Stimulated activated CD4-positive, alpha-beta T cell treated with anti-CD3 and anti-CD28 coated beads, TNF-alpha, amount 100 ng/mL, for 4 hours (primary cell): ENCODE measurements around the gene BCAS1.
"Not testable (repeated sequence)": the region's sequence is repeated elsewhere in the genome, so short reads cannot be mapped to it uniquely, and the experiment has no call there.

Experiments
- DNase-seq, 3 experiments: peaks; one replicate each; pipeline ENCODE4 v3.0.0-alpha.2; 2020; ENCODE audit warnings: low read depth in 3 of 3

Gene BCAS1

DNA sequence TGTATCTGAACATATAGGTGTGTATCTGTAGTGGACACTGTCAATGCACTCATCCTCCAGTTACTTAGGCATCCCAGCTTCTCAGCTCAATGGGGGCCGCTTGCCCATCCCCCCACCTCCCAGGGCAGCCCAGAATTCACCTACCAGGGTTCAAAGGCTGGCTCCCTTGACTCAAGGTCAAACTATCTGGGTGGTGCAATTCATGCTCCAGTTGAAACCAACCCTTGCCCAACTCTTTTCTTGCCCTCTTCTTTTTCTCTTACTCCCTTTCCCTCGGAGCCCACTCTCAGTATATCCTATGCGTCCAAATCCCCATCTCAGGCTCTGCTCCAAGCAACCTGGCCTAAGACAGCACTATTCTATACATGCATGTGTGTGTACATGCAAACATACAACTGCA is 127.4 kb downstream of the BCAS1 start:
- no peak for DNase-seq

GRCh38 chr20:53942472-53942816 is 128.0 kb downstream of the BCAS1 start:
- no peak for DNase-seq

DNA sequence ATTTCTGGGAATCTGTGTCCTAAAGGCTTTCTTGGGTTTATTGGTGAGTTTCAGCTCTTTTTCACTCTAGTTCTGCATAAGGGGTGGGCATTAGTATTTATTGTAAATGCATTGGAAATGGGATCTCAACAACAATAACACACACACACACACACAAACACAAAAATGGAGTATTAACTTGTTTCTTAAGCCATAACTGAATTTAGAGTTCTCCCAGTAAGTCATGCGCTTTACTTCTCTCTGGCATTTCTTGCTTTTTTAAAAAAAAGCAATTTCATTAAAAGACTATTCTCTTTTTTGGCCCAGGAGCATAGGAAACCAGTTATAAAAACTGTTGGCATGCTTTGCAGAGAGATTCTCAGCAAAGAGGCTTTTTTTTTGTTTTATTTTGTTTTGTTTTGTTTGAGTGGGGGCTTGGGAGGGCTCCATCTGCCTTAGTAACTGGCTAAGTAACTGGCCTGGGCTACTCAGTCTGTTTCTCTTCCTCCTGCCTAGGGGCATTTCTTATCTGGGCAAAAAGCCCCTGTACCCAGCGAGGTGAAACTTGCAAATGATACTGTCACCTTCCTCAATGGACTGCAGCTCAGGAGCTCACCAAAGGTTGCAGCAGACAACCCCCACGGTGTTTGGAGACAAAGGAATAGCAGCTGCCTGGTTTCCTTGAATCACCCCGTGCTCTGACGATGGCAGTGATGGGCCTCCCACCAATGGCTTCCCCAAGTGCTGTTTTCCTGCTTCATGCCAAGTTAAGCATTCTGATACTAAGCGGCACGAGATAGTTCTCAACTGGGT is 128.5 kb downstream of the BCAS1 start:
- no peak for DNase-seq

- no peak for DNase-seq
These were observed 129.4 kb downstream of the BCAS1 start for GRCh38 chr20:53940907-53941545.

GRCh38 chr20:53940360-53940702 is 130.1 kb downstream of the BCAS1 start:
- no peak for DNase-seq

DNA sequence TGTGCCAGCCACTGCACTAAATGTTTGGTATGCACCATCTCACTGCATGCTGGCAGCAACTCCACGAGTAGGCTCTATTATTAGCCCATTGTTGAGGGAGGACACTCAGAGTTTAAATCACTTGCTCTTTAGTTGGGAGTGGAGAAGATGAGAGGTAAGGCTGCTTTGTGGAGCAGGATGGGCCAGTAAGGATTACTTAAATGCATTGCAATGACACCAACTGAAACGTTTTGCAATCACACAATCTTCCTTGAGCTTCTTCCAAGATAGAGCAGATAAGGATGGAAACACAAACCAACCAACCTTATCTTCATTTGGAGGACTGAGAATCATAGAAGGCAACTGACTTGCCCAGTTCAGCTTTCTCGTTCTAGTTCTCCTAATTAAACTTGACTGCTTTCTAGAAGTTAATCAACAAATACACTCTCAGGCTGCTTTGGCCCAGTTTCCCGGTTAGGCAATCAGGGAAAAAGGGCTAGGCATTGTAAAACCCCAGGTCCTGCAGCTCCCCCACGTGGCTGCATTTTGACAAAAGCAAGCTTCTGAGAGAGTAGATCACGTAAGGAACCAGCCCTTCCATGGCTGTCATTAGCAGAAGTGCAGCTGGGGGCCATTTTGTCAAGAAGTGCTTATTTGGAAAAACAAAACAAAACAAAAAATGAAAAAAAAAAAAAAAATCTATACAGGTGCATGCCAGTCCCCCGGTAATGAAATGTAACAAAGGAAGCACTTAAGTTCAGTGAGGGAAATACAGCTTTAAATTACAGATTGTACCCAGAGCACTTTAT is 130.6 kb downstream of the BCAS1 start:
- peak; percentile 35 to 52 (median 42) for DNase-seq

DNA sequence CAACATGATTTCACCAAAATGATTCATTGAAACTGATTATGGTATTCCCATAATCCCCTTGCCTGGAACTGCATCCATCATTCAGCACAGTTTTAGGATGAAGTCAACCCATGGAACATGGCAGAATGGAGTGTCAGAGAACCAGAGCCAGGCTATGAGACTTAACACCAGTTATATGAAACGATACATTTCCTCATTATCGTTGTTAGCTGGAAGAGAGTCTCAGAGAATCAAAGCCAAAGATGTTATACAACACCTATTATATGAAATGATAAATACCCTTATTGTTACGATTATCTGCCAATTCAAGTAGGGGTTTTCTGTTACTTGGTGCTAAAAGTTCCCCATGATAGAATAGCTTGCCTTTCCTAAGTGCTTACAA is 131.2 kb downstream of the BCAS1 start:
- DNase-seq, result no peak

- no peak for DNase-seq
These were observed 131.7 kb downstream of the BCAS1 start for GRCh38 chr20:53938739-53939138.

GRCh38 chr20:53937929-53938367 is 132.4 kb downstream of the BCAS1 start:
- no peak for DNase-seq

GRCh38 chr20:53937339-53937741 is 133.1 kb downstream of the BCAS1 start:
- DNase-seq, result no peak

- no peak for DNase-seq
These were observed 134.9 kb downstream of the BCAS1 start for GRCh38 chr20:53935344-53936084.

DNA sequence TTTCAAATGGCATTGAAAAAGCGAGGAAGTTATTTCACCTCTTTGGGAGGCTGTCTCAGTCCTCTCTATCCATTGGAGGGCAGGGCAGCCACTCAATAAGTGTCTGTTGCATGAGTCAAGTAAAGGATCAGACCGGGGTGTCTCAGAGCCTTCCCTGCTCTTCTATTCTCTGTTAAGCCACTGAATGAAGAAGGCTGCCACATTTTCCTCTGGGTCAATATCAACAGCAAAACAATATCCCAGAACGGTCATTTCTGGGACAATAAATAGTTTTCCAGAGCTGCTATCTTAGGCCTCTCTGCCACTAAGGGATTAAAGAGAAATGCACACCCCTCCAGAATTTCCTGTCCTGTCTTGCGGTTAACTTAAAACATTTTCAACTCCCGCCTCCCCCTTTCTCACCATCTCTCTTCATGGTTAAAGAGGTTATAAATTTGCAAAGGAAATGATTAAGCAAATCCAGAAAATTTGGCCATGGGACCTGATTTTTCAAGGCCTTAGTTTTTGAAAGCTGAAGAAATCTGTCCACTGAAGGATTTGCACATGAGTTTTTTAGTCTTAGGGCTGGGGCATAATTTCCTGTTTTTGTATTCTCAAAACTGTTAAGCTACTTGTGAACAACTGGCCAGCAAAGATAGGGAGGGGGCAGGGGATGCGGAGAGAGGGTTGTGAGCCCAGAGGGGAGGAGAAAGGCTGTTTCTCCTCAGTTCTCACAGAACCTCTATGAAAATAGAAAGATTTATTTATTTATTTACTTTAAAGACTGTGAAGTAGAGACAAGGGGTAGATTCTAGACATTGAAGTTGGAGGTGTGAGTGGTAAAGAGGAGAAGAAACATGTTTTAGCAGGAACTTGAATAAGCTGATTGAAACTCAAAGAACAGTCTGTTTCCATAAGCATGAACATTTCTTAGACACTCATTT is 135.7 kb downstream of the BCAS1 start:
- no peak for DNase-seq

DNA sequence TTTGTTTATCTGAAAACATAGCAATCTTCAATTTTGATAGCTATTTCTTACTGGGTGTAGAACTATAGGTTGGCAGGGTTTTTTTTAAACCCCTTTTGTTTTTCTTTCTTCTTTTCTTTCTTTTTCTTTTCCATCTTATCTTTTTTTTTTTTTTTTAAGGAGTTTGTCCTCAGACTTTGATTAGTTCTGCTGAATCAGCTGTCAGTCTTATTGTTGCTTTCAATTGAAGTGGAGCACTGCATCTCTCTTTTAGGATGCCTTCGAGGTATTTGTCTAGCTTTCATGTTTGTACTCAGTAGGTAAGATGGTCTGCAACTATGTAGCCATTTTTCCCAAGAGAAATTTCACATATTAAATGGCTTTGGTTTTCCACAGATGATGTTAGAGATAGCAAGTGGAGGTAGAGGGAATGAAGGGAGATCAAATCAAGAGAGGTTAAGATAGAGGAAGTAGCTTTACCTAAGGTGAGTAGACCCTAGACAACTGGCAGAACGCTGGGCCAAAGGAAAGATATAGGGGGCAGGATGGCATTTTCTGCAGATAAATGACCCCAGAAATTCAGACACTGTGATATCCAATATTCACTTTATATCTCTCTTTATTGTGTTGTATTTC is 137.1 kb downstream of the BCAS1 start:
- no peak for DNase-seq

GRCh38 chr20:53932655-53933192 is 137.7 kb downstream of the BCAS1 start:
- not testable (repeated sequence) for DNase-seq

DNA sequence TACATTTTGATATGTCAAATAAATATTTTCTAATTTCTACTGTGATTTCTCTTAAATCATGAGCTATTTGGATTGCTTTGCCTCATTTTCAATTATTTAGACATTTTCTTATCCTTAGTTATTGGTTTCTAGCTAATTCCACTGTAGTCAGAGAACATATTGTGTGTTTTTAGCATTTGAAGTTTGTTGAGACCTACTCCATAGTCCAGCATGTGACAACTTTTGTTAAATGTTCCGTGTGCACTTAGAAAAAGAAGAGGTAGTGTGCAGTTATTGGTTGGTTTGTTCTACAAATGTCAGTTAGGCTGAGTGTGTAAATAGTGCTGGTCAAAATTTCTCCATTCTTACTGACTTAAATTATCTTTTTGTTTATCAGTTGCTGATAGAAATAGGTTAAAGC is 138.8 kb downstream of the BCAS1 start:
- DNase-seq, result no peak

GRCh38 chr20:53930651-53931504 is 139.5 kb downstream of the BCAS1 start:
- DNase-seq, result no peak

GRCh38 chr20:53929974-53930650 is 140.3 kb downstream of the BCAS1 start:
- no peak for DNase-seq

- no peak for DNase-seq
These were observed 141.0 kb downstream of the BCAS1 start for GRCh38 chr20:53929399-53929798.

DNA sequence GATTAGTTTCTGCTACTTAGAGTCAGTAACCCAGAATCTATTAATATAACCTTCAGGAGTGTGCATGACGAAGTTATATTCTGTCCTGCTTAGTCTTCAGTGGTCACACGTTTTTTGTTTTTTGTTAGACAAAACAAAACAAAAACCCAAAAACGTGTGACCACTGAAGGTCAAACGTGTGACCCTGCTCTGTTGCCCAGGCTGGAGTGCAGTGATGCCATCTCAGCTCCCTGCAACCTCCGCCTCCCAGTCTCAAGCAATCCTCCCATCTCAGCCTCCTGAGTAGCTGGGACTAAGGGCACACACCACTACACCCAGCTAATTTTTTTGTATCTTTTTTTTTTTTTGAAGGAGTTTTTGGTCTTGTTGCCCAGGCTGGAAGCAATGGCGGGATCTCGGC is 142.4 kb downstream of the BCAS1 start:
- no peak for DNase-seq
